HG02938 (cell line): ENCODE measurements around the gene TTC9B.
"Not testable (repeated sequence)": the region's sequence is repeated elsewhere in the genome, so short reads cannot be mapped to it uniquely, and the experiment has no call there.

ENCODE experiments used
- ATAC-seq: cut with Tn5 transposase; IDR thresholded peaks from one replicate; pipeline ENCODE4 v1.9.1; 2021; ENCODE audit warnings: mild to moderate bottlenecking, moderate library complexity; ENCODE audit not compliant: unreplicated experiment

The TTC9B gene

DNA sequence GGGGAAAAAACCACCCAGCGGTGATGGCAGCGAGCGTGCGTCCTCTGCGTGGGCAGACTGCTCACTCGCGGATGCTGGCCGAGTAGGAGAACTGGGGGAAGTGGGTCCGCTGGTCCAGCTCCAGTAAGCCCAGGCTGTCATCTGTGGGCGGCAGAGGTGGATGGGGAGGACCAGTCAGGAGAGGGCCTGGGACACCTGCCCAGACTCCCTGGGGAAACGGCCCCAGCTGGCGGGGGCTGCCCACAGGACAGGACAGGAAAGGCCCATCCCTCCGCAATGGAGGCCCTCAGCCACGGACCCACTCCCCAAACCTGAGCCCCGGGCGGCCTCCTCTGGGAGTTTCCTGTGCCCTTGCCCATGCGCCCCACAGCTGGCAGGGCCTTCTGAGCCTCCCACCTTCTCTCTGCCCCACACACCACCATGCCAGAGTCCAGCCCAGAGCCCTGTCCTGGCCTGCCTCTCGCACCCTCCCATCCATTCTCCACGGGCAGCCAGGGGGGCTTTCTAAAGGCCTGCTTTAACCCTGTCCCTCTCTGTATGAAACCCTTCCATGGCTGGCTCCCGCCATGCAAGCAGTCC lies 15.7 kb upstream of the TTC9B start:
- ATAC-seq = no peak

DNA sequence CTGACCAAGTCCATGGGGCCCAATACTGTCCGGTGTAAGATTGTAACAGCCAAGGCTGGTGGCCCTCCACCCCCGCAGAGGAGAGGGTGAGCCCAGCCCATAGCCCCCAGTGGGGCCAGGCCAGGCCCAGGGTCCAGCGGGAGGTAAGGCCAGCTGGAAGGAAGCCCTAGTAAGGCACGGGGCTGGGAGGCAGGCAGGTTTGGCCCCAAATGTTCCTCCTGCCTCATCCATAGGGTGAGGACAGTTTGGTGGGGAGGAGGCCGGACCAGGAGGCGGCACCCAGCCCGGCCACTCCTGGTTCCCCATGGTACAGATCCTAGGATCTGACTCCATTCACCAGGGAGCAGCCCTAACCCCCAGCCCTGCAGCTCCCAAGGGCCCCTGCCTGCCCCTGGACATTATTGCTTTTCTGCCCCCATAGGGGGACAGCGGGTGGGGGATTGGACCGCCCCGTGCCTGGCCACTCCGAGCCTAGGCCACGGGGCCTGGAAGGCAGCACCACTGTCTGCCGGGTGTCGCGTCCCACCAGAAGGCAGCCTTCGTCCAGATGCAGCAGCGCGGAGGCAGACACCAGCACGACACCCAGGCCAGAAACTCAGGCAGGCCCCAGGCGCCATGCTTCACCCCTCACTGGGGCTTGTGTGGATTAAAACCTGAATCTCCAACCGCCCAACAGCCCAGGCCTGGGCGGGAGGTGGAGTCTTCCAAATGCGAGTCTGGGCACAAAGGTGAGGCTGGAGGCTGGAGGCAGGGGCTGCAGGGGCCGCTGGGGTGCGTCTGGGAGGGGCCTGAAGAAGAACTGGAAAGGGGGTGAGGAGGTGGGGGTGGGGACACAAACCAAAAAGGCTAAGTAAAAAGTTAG lies 15.0 kb upstream of the TTC9B start:
- ATAC-seq = no peak

DNA sequence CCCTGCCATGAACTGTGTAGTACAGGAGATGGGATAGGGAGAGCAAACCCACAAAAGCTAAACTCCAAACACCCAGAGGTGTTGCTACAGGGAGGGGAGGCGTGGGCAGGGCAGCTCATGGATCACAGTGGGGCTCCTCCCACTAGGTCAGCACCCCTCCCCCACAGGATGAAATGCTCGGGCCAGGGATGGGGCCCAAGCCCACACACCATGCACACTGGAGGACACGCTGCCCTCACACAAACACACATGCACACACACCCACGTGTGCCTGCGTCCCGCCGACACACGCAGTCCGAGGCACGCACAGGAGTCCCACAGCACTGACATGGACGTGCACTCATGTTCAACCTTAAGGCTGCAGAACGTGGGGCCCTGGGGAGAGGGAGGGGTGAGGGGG lies 14.3 kb upstream of the TTC9B start:
- ATAC-seq = no peak

DNA sequence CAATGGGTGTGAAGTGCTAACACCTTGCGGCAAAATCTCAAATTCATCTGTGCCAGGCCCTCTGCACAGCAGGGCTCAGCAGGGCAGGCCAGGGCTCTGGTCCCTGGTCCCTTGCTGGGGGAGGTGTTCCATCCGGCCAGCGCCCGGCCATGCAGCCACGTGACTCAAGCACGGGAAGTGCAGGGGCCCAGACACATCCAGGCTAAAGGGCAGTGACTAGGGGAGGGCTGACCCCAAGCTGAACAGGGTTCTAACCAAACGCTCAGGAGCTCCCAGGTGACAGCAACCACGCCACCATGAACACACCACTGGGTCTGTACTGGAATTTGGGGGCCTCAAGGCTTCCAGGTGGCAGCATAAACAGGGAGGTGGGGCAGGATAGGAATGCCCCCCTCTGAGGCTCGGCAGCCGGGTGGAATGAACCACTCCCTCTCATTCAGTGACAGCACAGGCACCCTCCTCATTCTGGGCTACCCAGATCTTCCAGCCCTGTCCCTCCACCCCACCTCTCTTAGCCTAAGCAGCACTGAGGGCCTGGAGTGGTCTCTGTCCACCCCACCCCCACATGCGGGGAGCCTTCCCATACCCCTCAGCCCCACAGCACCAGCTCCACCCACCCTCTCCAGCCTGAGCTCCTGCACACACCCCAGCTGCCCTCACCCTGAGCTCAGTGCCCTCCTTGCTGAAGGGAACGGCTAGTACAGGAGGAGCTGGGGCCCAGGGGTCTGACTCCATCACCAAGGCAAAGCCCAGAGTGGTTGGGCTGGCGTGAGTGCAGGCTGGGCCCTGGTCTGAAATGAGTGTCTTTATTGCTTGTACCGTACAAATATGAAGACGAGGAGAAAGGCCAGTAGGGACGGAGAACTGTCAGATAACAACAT lies 13.6 kb upstream of the TTC9B start:
- no peak for ATAC-seq

DNA sequence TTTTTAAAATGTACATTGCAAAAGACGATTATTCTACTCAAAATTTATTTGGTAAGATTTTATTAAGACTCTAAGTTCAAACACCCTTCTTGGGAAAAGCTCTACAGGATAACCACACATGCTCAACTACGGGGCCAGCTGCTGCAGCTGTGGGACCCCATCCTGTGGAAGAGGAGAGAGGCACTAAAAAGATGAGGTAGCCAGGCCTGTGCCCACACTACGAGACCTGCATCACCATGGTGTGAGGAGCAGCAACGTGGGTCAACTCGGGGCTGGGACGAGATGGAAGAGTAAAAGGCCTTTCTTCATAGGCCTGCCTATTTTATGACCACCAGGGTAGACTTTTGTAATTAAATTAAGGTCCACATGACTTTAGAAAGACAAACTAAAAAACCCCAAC lies 12.9 kb upstream of the TTC9B start:
- no peak for ATAC-seq

DNA sequence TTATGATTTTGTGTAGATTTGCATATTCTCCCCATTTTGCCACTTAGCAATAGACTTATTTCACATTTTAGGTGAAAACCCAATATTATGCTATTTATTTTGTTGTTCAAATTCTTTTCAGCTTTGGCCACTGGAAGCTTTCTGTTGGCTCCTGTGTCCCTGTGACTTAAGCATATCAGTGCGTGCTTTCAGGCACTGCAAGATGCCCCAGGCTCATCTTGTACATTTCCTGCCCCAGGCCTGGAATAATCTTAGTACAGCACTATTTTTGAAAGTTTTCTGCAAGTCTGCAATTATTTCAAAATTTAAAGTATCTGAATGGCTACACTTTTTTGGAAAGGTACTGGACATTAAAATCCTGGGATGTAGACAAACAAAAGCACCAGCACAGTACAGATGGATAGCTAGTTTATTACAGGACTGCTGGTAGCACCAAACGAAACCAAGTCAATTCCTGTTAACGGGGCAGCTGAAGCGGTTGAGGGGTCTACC lies 11.8 kb upstream of the TTC9B start:
- no peak for ATAC-seq

DNA sequence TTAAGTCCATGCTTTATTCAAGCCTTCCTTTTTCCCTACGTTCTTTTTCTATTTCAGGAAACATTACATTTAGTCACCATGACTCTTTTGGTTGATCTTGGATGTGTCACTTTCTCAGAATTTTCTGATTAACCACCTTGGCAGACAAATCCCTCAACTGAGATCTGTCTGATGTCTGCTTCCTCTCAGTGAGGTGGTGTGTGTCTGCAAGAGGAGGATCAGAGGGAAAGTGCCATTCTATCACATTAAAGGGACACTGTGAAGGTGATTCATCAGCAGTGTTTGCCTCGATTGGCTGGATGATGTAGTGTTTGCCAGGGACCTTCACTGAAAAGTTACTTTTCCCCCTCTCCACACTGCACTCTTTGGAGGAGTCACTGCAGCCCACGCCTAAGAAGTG lies 11.3 kb upstream of the TTC9B start:
- ATAC-seq = no peak

DNA sequence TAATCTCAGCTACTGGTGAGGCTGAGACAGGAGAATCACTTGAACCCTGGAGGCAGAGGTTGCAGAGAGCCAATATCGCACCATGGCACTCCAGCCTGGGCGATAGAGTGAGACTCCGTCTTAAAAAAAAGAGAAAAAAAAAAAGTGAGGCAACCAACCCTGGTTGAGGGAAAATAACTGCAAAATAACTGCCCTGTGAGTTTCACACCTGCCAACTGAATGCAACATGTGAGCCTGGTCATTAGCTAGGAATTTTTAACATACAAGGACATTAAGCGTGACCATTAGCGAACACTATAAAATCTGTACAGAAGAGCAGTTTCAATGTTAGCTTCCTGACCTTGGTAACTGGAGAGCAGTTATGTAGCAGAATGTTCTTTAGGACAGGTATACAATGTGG lies 10.7 kb upstream of the TTC9B start:
- no peak for ATAC-seq

DNA sequence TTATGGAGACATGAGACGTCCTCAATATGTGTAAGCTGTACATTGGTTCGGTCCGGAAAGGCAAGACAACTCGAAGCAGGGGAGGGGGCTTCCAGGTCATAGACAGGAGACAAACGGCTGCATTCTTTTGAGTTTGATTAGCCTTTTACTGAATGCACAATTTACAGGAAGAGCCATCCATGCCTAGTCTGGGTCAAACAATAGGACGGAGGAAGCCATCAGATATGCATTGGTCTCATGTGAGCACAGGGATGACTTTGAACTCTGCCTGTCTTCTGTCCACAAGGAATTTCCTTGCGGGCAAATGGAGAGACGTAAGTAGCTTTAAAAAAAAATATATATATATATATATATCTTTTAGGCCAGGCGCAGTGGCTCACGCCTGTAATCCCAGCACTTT lies 10.2 kb upstream of the TTC9B start:
- no peak for ATAC-seq

DNA sequence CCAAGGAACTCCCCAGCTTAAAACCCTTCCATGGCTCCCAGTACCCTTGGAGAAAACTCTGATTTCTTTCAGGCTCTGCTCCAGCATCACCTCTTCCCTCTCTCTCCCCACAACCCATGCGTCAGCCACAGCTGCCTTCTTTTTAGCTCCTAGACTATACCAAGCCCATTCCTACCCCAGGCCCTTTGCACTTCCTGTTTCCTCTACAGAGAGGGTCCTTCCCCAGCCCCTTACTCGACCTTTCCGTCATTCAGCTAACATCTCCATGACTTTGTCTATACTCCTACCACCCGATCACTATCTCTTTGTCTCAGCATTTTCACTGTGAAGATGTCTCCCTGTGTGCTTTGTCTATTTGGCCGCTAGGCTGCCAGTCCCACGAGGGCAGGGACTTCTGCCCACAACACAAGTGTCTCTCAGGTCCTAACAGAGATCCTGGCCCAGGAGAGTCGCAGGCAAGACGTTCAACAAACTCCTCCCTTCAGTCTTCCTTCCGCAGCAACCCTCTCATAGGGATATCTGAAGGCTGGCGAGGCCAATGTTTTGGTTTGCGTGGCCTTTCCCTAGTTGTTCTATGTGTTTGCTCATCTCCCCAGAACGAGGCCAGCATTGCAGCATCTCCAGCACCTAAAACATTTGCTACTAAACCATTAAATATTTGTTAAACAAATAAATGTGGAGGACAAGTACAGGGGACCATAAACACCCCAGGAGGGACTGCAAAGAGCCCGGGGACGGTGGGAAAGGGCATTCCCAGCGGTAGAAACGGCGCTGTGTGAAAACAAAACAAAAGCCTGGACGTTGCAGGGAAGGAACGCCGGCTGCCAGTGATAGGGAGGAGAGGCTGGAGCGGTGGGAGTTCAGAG lies 7.5 kb upstream of the TTC9B start:
- ATAC-seq = no peak

DNA sequence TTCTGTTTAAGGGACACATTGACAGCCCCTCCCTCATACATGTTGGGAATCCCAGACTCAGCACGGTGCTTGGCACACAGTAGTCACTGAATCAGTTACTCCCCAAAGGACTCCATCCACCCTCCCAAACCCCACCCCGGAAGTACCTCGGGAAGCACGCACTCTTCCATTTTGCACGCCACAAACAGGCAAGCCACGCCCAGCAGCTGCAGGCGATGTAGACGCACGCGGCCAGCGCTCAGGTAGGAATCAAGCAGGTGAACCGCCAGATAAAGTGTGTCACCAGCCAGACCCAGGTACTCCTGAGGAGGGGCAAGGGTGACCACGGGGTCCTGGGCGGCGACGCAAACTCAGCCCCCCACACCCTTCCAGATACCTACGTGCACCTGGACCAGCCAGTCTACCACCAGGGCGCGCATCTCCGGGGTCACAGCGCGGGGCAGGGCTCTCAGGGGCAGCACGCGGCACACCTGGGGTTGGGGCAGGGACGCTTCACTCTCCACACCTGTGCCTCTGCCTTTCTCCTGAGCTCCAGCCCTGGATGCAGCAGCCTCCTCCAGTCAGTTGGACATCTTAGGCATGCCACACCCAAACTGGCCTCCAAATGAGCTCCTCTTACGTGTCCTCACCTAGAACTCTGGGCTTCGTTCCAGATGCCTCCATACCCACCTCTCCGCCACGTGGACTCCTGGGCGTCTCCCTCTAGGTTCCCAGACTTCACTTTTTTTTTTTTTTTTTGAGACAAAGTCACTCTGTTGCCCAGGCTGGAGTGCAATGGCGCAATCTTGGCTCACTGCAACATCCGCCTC lies 6.4 kb upstream of the TTC9B start:
- ATAC-seq = no peak

DNA sequence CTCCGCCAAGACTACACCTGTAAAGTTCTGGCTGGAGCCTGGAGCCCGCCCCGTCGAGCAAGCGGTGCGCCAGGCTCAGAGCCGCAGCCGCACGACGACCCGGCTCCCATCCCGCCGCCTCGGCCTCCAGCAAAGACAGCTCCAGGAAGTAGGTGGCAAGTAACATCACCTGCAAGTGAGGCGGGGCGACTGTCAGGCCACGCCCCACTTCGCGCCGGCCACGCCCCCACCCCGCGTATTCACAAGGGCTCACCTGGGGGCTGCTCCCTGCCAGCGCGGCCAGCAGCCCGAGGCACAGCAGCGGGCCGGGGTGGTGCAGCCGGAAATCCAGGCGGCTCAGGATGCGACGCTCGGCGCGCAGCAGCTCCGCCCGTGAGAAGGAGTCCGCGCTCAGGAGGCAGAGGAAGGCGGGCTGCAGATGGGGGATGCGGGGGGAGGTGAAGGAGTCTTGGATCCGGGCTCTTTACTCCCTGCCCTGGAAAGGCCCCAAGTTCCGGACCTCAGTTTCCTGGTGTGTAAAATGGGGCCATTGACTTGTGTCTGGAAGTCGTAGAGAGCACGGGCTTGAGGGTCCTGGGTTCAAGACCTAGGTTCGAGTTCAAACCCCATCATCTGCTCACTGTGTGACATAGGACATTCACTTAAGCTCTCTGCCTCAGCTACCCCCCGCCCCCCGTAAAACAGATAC lies 5.1 kb upstream of the TTC9B start:
- ATAC-seq = no peak

DNA sequence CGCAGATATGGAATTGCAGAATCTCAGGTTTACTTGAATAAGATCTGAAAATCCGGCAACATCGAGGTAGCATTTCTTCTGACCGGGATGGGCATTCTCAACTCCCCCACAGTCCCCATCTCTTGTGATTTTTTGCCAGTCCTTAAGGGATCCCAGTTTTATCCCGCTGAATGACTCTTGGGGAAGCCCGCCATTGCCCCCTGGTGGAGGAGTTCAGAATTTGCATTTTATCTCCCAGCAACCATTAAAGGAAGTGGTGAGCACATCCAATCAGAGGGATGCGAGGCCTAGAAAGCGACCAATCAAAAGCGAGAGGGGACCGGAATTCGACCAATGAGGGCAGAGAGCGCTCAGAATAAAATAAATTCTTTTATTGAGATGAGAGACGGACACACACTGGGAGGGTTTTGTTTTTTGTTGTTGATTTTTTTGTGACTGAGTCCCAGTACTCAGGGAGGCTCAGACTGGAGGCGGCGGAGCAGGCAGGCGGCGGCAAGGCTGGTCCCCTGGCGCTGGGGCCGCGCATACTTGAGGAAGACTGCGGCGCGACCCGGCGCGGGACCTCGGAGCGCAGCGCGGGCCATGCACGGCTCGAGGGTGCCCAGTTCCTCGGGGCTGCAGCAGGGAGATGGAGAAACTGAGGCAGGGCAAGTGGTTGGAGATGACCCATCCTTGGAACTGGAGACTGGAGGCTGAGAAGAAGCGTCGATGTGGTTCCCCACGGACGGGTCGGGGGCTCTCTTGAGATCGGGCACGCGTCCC lies 3.9 kb upstream of the TTC9B start:
- ATAC-seq = no peak

DNA sequence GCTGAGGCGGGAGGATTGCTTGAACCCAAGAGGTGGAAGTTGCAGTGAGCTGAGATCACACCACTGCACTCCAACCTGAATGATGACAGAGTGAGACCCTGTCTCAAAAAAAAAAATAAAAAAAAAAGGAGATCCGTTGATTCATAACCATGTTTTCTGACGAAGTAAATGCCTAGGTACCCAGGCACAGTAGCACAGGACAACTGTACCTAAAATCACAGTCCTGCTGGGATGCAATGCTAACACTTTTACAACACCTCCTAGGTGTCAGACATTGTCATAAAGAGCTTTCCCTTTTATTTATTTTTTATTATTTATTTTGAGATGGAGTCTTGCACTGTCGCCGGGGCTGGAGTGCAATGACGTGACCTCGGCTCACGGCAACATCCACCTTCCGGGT lies 2.5 kb upstream of the TTC9B start:
- no peak for ATAC-seq

DNA sequence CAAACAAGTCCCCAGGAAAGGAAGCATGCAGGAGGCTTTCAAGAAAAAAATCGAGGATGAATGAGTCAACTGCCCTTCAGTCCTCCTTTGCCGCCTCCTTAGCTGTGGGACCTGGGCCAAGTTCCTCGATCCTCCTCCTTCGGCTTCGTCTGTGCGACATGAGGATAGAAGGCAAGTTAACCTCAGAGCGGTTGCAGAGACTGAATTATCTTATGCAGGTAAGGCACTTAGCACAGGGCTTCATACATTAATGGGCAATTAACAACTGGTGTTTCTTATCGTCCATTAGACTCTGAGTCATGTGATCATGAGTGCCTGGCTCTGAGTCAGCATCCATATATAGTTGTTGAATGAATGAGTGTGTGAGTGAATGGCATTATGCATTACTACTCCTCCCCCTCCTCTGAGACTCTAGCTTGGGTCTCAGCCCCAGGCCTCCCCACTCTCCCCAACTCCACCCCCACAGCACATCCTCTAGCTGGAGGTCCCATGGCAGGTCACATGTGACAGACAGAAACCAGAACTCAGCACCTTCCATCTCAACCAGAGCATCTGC lies 1.6 kb upstream of the TTC9B start:
- no peak for ATAC-seq

DNA sequence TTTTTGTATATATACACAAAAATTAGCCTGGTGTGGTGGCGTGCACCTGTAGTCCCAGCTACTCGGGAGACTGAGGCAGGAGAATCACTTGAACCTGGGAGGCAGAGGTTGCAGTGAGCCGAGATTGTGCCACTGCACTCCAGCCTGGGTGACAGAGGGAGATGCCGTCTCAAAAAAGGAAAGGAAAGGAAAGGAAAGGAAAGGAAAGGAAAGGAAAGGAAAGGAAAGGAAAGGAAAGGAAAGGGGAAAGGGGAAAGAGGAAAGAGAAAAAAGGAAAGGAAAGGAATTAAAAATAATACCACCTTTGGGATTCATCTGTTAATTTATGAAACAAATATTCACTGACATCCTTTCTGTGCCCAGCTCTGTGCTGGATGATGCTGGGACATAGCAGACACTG lies 845 bp upstream of the TTC9B start:
- ATAC-seq = not testable (repeated sequence)

DNA sequence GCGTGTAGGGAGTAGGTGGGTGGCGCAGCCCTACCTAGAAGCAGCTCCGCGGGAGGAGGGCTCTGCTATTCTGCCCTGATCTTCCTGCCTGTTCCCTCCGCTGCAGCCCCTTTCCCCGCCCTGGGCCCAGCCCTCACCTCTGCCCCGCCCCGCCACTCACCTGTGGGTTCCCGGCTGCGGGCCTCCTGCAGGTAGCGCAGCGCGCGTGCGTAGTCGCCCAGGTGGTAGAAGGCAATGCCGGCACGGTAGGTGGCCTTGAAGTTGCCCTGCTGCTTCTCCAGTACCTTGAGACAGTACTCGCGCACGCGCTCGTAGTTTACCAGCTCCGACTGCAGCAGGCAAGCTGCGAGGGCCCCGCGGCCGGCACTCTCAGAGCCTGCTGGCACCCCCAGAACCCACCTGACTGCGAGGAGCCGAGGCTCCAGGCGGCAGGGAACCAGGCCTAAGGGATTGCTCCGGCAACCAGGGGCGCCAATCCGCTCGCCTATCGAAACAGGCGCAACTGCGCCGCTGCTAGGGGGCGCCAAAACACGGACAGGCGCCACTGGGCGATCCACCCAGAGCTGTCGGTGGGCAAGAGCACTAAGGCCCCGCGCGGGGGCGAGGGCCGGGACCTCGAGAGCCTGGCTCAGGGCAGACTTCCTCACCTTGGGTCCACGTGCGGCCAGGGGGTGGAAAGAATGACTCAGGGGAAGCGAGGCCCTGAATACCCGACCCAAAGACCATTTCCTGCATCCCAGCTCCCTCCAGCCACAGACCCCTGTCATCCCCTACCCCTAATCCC lies 965 bp downstream of the TTC9B start:
- no peak for ATAC-seq

DNA sequence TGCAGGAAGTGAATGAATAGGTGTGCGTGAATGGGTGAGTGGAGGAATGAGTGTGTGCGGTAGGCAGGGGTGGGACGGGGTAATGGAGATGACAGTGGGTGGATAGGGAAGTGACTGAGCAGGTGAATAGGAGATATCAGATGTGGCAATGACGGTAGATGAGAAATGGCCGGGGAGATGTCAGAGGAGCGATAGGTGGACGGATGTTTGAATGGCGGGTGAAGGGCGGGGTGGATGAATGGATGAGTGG lies 1.5 kb downstream of the TTC9B start:
- no peak for ATAC-seq
